Measurements from ENCODE around the gene FMN1. TPM values are rescaled to one million over a fixed set of nuclear protein-coding genes. Genes with fewer than 3 reads are reported as not detected.

The FMN1 gene
- total RNA-seq, 6 donors from 2014 or later, result 20.2 to 176 (median 53.8) TPM

DNA sequence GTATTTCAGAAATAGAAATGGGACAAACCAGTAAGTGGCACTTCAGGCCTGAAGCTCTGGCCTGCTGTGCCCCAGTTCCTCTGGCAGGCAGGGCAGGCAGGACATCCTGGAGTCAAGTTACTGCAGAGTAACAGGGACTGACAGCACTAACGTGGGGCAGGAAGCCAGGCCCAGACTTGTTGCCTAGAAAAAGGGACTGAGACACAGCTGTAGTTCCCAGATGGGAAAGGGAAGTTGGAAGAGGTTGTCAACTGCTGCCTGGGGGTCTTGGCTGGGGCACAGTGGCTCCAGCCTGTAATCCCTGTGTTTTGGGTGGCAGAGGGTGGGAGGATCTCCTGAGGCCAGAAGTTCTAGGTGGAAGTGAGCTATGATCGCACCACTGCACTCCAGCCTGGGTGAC lies 171.9 kb downstream of the FMN1 start:
- H3K4me1 ChIP-seq, result peaks cover 3 to 18% (median 11%) of the 10 kb centered on the region in 4 donors
- no peak overlapping the region for H3K4me3 ChIP-seq
- no peaks in the 10 kb centered on the region for H3K9me3 ChIP-seq
- no peaks in the 10 kb centered on the region for H3K27me3 ChIP-seq
- DNase-seq (peak in 1 of 2 donors; percentile 90), ATAC-seq (ENCODE audit: low FRiP score in 2 of 2) (peak; percentile 76 to 77)
- no peaks in the 10 kb centered on the region for H3K36me3 ChIP-seq
- peak overlapping the region in 3 of 4 donors; percentile 50 to 75 (median 60) for H3K27ac ChIP-seq
- TF ChIP-seq EP300 (IDR thresholded peaks at IDR 0.05), result peak in 1 of 4 donors; percentile 5
- TF ChIP-seq POLR2AphosphoS5 (IDR thresholded peaks at IDR 0.05), result peak in 1 of 2 donors; percentile 31
- TF ChIP-seq, protein P1, sequence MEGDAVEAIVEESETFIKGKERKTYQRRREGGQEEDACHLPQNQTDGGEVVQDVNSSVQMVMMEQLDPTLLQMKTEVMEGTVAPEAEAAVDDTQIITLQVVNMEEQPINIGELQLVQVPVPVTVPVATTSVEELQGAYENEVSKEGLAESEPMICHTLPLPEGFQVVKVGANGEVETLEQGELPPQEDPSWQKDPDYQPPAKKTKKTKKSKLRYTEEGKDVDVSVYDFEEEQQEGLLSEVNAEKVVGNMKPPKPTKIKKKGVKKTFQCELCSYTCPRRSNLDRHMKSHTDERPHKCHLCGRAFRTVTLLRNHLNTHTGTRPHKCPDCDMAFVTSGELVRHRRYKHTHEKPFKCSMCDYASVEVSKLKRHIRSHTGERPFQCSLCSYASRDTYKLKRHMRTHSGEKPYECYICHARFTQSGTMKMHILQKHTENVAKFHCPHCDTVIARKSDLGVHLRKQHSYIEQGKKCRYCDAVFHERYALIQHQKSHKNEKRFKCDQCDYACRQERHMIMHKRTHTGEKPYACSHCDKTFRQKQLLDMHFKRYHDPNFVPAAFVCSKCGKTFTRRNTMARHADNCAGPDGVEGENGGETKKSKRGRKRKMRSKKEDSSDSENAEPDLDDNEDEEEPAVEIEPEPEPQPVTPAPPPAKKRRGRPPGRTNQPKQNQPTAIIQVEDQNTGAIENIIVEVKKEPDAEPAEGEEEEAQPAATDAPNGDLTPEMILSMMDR (IDR thresholded peaks at IDR 0.05), result no peak
- peak in 1 of 4 donors; percentile 15 for TF ChIP-seq POLR2A (IDR thresholded peaks at IDR 0.05)
- 50% methylated on average over 2 of the region's 2 CpGs for WGBS, 2 donors

DNA sequence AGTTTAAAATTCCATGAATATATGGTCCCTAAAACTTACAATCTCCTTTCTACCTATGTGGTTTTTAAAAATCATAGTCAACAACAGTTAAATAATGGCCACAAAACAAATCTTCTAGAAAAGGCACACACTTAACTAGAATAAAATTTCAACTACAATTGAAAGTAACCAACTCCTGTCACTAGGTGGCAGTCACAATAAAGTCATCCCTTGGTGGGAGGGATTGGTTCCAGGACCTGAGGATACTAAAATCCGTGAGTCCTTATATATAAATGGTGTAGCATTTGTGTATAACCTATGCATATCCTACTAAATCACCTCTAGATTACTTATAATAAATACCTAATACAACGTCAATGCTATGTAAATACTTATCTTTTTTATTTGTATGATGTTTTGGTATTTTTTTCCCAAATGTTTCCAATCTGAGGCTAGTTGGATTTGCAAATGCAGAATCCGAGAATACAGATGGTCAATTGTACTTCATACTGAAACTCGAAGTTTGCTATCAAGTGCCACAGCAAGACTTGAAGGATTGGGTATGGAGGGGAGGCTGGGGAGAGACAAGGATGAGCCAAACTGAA lies 172.6 kb downstream of the FMN1 start:
- peak in 1 of 2 donors; percentile 78 for ATAC-seq (ENCODE audit: low FRiP score in 2 of 2)
- TF ChIP-seq POLR2AphosphoS5 (IDR thresholded peaks at IDR 0.05) (no peak), POLR2A (IDR thresholded peaks at IDR 0.05) (no peak)
- TF ChIP-seq, protein P1 (IDR thresholded peaks at IDR 0.05), result peak in 5 of 6 experiments; percentile 33 to 64 (median 45)
- H3K27me3 ChIP-seq, result no peaks in the 10 kb centered on the region
- peaks cover 3 to 14% (median 11%) of the 10 kb centered on the region in 4 donors for H3K4me1 ChIP-seq
- 15 to 28% methylated on average over 4 of the region's 4 CpGs for WGBS, 2 donors
- no peak for DNase-seq
- peak overlapping the region in 3 of 4 donors; percentile 50 to 75 (median 60) for H3K27ac ChIP-seq
- no peaks in the 10 kb centered on the region for H3K9me3 ChIP-seq
- no peak overlapping the region for H3K4me3 ChIP-seq
- no peaks in the 10 kb centered on the region for H3K36me3 ChIP-seq

DNA sequence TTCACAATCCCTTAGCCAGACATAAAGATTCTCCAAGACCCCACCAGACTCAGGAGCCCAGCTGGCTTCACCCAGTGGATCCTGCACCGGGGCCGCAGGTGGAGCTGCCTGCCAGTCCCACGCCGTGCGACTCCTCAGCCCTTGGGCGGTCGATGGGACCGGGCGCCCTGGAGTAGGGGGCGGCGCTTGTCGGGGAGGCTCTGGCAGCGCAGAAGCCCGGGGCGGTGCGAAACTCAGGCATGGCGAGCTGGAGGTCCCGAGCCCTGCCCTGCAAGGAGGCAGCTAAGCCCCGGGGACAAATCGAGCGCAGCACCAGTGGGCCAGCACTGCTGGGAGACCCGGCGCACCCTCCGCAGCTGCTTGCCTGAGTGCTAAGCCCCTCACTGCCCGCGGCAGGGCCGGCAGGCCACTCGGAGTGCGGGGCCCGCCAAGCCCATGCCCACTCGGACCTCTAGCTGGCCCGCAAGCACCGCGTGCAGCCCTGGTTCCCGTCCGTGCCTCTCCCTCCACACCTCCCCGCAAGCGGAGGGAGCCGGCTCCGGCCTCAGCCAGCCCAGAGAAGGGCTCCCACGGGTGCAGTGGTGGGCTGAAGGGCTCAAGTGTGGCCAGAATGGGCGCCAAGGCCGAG lies 175.0 kb downstream of the FMN1 start:
- Histone ChIP-seq H3K4me3 (no peak overlapping the region), H3K4me1 (peaks cover 3 to 13% (median 11%) of the 10 kb centered on the region in 4 donors), H3K27me3 (no peaks in the 10 kb centered on the region), H3K36me3 (no peaks in the 10 kb centered on the region), H3K27ac (no peak overlapping the region), H3K9me3 (no peaks in the 10 kb centered on the region)
- no peak for TF ChIP-seq POLR2AphosphoS5 (IDR thresholded peaks at IDR 0.05)
- TF ChIP-seq EP300 (IDR thresholded peaks at IDR 0.05), result no peak
- TF ChIP-seq, protein P1 (IDR thresholded peaks at IDR 0.05), result no peak
- 91 to 97% methylated on average over 5 to 31 of the region's 43 CpGs for WGBS, 2 donors
- ATAC-seq (ENCODE audit: low FRiP score in 2 of 2), result no peak
- DNase-seq, result peak in 1 of 2 donors; percentile 74

DNA sequence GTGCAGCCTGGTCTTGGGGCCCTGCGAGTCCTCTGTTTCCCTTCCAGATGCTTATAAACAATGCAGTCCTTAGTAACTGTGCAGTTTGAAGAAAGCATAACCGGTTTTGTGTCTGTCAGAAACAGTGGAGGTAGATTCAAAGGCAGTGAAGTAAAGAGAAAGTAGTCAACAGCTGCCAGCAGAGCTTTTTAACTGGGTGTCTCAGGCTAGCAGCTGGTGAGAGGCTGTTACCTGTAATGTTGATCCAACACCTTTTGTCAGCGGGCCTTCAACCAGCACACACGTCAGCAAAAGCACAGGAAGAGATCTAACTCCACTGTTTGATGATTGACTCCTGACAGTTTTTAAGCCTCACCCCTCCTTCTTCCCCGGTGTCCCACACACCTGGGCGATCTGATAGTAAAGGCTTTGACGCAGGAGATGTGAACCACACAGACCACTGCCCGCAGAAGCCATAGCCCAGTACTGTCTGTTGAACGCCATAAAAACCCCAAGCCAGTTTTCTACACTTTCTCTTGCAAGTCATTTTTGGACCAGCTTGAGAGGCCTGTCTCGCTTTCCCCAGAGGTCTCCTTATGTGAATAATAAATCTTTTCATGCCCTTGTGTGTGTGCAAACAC lies 178.0 kb downstream of the FMN1 start:
- ATAC-seq (ENCODE audit: low FRiP score in 2 of 2) (no peak), DNase-seq (no peak)
- 79 to 80% methylated on average over 10 of the region's 10 CpGs for WGBS, 2 donors
- Histone ChIP-seq H3K36me3 (no peaks in the 10 kb centered on the region), H3K27me3 (no peaks in the 10 kb centered on the region), H3K4me1 (no peaks in the 10 kb centered on the region), H3K27ac (no peak overlapping the region), H3K4me3 (no peak overlapping the region), H3K9me3 (no peaks in the 10 kb centered on the region)
- TF ChIP-seq POLR2AphosphoS5 (IDR thresholded peaks at IDR 0.05) (no peak), POLR2A (IDR thresholded peaks at IDR 0.05) (no peak)
- TF ChIP-seq, protein P1 (IDR thresholded peaks at IDR 0.05), result no peak

Measured in upper lobe of left lung (tissue), 6 donors.